Activated CD8-positive, alpha-beta memory T cell treated with anti-CD3 and anti-CD28 coated beads, Interleukin-2, amount 10 ng/mL, durations not matched to agents 7 days and 5 days (primary cell): ENCODE measurements around the gene CAMTA1. TPM values are rescaled to one million over a fixed set of nuclear protein-coding genes. Genes with fewer than 3 reads are reported as not detected.
"Not testable (repeated sequence)": the region's sequence is repeated elsewhere in the genome, so short reads cannot be mapped to it uniquely, and the experiment has no call there.

ENCODE experiments used
- ATAC-seq: fragments of 150-1000 bp; cut with Tn5 transposase; one replicate; pipeline ENCODE4 v1.10.0; 2021; ENCODE audit warnings: moderate library complexity
- CTCF ChIA-PET: fragments of 350-600 bp; sonication (Branson Sonifier 250); formaldehyde crosslinking; loops from one replicate; lab custom pipeline; 2021; ENCODE audit warnings: antibody characterized with exemption; lab: Charles Lee
- DNase-seq: peaks from one replicate; pipeline ENCODE4 v3.0.0-alpha.2; 2020
- H3K27ac Mint-ChIP-seq: one replicate; pipeline ENCODE4 v1.8.0; 2021; ENCODE audit warnings: mild to moderate bottlenecking, mixed read lengths
- H3K27me3 Mint-ChIP-seq: one replicate; pipeline ENCODE4 v1.8.0; 2021; ENCODE audit warnings: mixed read lengths
- H3K36me3 Mint-ChIP-seq: one replicate; pipeline ENCODE4 v1.8.0; 2021; ENCODE audit warnings: mild to moderate bottlenecking, mixed read lengths
- H3K4me1 Mint-ChIP-seq: one replicate; pipeline ENCODE4 v1.8.0; 2021; ENCODE audit warnings: mixed read lengths
- H3K4me3 Mint-ChIP-seq: one replicate; pipeline ENCODE4 v1.8.0; 2021; ENCODE audit warnings: mild to moderate bottlenecking, moderate library complexity, mixed read lengths
- H3K9me3 Mint-ChIP-seq: one replicate; pipeline ENCODE4 v1.8.0; 2022; ENCODE audit warnings: low read depth, mixed read lengths
- total RNA-seq, 2 experiments: library from RNA; stranded (reverse); gene quantifications; one replicate each; pipeline ENCODE4 v1.2.3, GENCODE V29; 2021

CAMTA1 gene
- total RNA-seq, 2 experiments from 2014 or later: 42.8 to 43.2 TPM

GRCh38 chr1:6915999-6916565, 130.8 kb downstream of the CAMTA1 start:
- Mint-ChIP-seq H3K27me3 (peaks cover 9% of the 10 kb centered on the region), H3K27ac (no peak overlapping the region), H3K4me3 (no peak overlapping the region), H3K36me3 (peaks cover 3% of the 10 kb centered on the region), H3K4me1 (peaks cover 6% of the 10 kb centered on the region), H3K9me3 (peaks cover 3% of the 10 kb centered on the region)
- CTCF ChIA-PET: interaction anchor here (1.1 kb wide), 1 partner anchor 154 kb away, joined by 3 read pairs; no protein-coding TSS in a partner anchor
- no peak for DNase-seq
- ATAC-seq: no peak

DNA sequence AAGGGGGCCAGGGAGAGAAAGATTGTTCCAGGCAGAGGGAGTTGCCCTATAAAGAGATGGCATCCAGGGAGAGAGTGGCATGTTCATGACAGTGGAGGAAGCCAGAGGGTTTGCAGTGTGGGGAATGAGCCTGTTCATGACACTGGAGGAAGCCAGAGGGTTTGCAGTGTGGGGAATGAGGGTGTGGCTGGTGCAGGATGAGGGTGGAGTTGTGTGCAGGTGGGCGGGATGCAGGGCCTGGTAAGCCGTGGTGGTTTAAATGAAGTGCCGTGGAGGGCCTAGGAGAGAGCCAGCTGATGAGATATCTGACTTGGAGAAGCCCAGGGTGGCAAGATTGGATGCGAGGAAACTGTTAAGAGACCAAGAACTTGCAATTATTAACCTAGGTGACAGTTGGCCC, 131.8 kb downstream of the CAMTA1 start:
- ATAC-seq: no peak
- Mint-ChIP-seq H3K4me3 (no peak overlapping the region), H3K36me3 (peaks cover 3% of the 10 kb centered on the region), H3K4me1 (peaks cover 5% of the 10 kb centered on the region), H3K27me3 (peaks cover 6% of the 10 kb centered on the region), H3K9me3 (peaks cover 3% of the 10 kb centered on the region), H3K27ac (no peak overlapping the region)
- no peak for DNase-seq
- CTCF ChIA-PET: interaction anchor here (1.1 kb wide), 1 partner anchor 153 kb away, joined by 3 read pairs; no protein-coding TSS in a partner anchor

GRCh38 chr1:6918186-6918924, 133.1 kb downstream of the CAMTA1 start:
- ATAC-seq: no peak
- H3K27ac Mint-ChIP-seq: no peak overlapping the region
- CTCF ChIA-PET: no interaction called here

GRCh38 chr1:6918925-6919511, 133.8 kb downstream of the CAMTA1 start:
- ATAC-seq (no peak), DNase-seq (no peak)
- no peak overlapping the region for H3K27ac Mint-ChIP-seq
- no peaks in the 10 kb centered on the region for H3K9me3 Mint-ChIP-seq
- peaks cover 5% of the 10 kb centered on the region for H3K27me3 Mint-ChIP-seq
- no peak overlapping the region for H3K4me3 Mint-ChIP-seq
- CTCF ChIA-PET: no interaction called here
- H3K36me3 Mint-ChIP-seq: no peaks in the 10 kb centered on the region
- peaks cover 5% of the 10 kb centered on the region for H3K4me1 Mint-ChIP-seq

More at GRCh38 chr1:6918186-6918924, 133.1 kb downstream of the CAMTA1 start:
- DNase-seq: no peak
- H3K4me3 Mint-ChIP-seq: no peak overlapping the region
- H3K27me3 Mint-ChIP-seq: peaks cover 9% of the 10 kb centered on the region
- H3K9me3 Mint-ChIP-seq: peaks cover 3% of the 10 kb centered on the region
- H3K4me1 Mint-ChIP-seq: peaks cover 5% of the 10 kb centered on the region
- peaks cover 3% of the 10 kb centered on the region for H3K36me3 Mint-ChIP-seq

GRCh38 chr1:6921506-6921905, 136.3 kb downstream of the CAMTA1 start:
- CTCF ChIA-PET: not testable (repeated sequence)

DNA sequence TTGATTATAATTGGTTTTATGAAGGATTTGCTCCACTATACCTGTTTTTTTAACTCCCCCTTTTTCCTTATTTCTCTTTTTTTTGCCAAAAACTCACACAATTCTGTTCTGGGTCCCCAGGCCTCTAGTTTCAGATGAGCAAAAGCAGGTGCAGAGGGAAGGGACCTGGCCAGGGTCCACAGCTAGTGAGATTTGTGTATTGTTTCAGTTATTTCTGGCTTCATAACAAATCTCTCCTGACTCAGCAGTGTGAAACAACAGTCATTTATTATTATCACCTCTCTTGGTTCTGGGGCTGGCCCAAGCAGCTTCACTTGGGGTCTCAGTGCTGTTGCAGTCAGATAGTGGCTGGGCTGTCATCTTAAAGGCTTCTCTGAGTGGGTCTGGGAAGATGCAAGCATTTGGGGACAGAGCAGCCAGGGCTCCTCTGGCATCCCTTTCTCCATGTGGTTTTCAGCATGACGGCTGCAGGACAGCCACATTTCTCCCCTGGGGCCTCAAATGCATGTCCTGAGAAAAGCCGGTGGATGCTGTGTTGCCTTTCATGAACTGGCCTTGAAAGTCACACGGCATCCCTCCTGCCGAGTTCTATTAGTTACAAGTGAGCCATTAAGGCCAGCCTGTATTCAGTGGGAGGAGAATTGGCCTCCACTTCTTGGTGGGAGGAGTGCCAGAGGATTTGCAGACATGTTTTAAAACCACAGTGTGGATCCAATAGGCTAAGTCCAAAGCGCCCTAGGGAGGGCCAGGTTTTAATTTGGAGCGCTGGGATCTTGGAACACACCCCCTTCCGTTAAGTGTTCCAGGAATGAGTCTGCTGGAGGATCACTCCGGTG, 137.1 kb downstream of the CAMTA1 start:
- CTCF ChIA-PET: no interaction called here
- DNase-seq (no peak), ATAC-seq (no peak)
- H3K27ac Mint-ChIP-seq: no peak overlapping the region
- H3K36me3 Mint-ChIP-seq: no peaks in the 10 kb centered on the region
- peaks cover 2% of the 10 kb centered on the region for H3K4me1 Mint-ChIP-seq
- H3K4me3 Mint-ChIP-seq: no peak overlapping the region
- no peaks in the 10 kb centered on the region for H3K9me3 Mint-ChIP-seq
- peaks cover 6% of the 10 kb centered on the region for H3K27me3 Mint-ChIP-seq

More at GRCh38 chr1:6921506-6921905, 136.3 kb downstream of the CAMTA1 start:
- DNase-seq, H3K27me3 Mint-ChIP-seq, H3K36me3 Mint-ChIP-seq, H3K9me3 Mint-ChIP-seq, H3K4me3 Mint-ChIP-seq, ATAC-seq, H3K27ac Mint-ChIP-seq, H3K4me1 Mint-ChIP-seq: not testable (repeated sequence)

- Mint-ChIP-seq H3K36me3 (no peaks in the 10 kb centered on the region), H3K9me3 (no peaks in the 10 kb centered on the region), H3K4me1 (peaks cover 2% of the 10 kb centered on the region), H3K4me3 (no peak overlapping the region), H3K27me3 (peaks cover 6% of the 10 kb centered on the region), H3K27ac (no peak overlapping the region)
- DNase-seq: no peak
- no peak for ATAC-seq
- CTCF ChIA-PET: no interaction called here
Observed at GRCh38 chr1:6923012-6923411, 137.8 kb downstream of the CAMTA1 start.

DNA sequence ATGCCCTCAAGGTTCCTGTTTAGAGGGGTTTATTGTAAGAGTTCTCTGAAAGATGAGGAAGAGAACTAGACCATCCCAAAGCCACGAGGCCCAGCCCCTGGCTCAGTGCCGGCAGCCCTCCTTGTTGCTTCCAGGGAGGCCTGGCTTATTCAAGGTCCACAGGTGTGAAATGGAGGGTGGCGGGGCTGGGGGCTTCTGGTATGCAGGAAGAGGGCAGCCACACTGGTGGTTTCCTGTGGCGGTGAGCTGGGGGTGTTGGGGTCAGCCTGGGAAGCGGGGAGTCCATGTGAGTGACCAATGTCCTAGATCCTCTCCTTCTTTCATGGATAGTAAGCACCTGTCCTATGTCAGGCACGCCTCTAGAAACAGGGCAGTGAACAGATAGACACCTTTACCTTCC, 138.2 kb downstream of the CAMTA1 start:
- peaks cover 7% of the 10 kb centered on the region for H3K27me3 Mint-ChIP-seq
- no peaks in the 10 kb centered on the region for H3K9me3 Mint-ChIP-seq
- peaks cover 2% of the 10 kb centered on the region for H3K4me1 Mint-ChIP-seq
- no peak overlapping the region for H3K27ac Mint-ChIP-seq
- no peak overlapping the region for H3K4me3 Mint-ChIP-seq
- no peaks in the 10 kb centered on the region for H3K36me3 Mint-ChIP-seq
- DNase-seq (no peak), ATAC-seq (no peak)
- CTCF ChIA-PET: no interaction called here

- Mint-ChIP-seq H3K36me3 (no peaks in the 10 kb centered on the region), H3K4me3 (no peak overlapping the region), H3K27me3 (peaks cover 10% of the 10 kb centered on the region), H3K9me3 (no peaks in the 10 kb centered on the region), H3K27ac (no peak overlapping the region), H3K4me1 (peaks cover under 1% of the 10 kb centered on the region)
- ATAC-seq: no peak
- no peak for DNase-seq
- CTCF ChIA-PET: no interaction called here
Observed at GRCh38 chr1:6923955-6924881, 139.0 kb downstream of the CAMTA1 start.

DNA sequence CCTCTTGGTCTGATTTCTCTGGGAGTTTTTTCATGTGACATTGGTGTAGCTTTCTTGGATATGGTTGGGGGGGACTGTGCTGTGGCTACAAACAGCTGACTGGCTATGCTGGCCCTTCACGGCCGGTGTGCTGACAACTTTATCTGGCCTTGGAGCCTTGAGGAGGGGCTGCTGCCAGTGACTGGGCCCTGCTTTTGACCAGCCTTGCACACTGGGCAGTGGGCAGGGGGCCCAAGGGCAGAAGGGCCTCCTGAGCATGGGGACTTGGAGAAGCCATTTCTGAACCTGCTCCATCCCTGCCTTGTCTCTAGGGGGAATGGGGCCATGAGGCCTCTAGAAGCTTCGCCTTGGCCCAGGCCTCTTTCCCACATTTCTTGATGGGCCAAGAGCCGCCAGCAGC, 139.6 kb downstream of the CAMTA1 start:
- CTCF ChIA-PET: no interaction called here

GRCh38 chr1:6927626-6928025, 142.4 kb downstream of the CAMTA1 start:
- H3K4me1 Mint-ChIP-seq: no peaks in the 10 kb centered on the region
- no peaks in the 10 kb centered on the region for H3K9me3 Mint-ChIP-seq
- no peak overlapping the region for H3K27ac Mint-ChIP-seq
- ATAC-seq (no peak), DNase-seq (no peak)
- peaks cover 13% of the 10 kb centered on the region for H3K27me3 Mint-ChIP-seq
- no peaks in the 10 kb centered on the region for H3K36me3 Mint-ChIP-seq
- CTCF ChIA-PET: no interaction called here
- no peak overlapping the region for H3K4me3 Mint-ChIP-seq

More for the DNA sequence above, 139.6 kb downstream of the CAMTA1 start:
- ATAC-seq (no peak), DNase-seq (no peak)
- Mint-ChIP-seq H3K4me3 (no peak overlapping the region), H3K27ac (no peak overlapping the region), H3K4me1 (no peaks in the 10 kb centered on the region), H3K36me3 (no peaks in the 10 kb centered on the region), H3K9me3 (no peaks in the 10 kb centered on the region), H3K27me3 (peaks cover 10% of the 10 kb centered on the region)

DNA sequence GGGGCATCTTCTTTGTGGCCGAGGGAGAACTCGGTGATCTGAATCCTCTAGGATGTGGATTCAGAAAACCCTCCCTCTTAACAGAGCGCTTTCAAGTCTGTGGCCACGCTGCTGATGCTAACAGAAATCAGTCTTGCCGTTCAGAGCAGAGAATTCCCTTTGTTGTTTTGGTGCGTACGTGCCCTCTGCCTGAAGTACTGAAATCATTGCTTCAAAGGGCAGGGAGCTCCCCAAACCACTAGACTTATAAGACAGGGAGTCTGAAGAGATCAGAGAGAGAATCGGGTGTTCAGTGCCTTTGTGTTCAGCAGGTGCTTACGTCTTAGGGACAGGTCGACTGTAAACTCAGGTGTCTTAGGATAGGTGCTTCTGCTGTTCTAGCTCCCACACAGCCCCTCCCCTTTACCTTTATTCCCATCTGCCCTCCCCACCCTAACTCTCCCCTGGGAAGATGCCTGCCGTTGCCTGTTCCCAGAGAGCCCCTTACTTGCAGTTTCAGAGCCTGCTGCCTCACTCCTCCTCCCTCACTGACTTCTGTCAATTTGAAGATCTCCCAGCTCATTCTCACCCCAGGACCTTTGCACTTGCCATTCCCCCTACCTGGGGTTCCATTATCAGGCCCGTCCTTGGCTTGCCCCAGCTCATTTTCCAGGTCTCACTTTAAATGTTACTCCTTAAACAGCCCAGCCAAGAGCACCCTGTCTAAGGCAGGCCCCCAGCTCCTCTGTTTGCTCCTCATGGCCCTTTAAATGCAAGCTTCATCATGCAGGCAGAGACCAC, 143.0 kb downstream of the CAMTA1 start:
- H3K36me3 Mint-ChIP-seq: no peaks in the 10 kb centered on the region
- CTCF ChIA-PET: interaction anchor here (0.6 kb wide), 1 partner anchor 206 kb away, joined by 3 read pairs; no protein-coding TSS in a partner anchor
- ATAC-seq (no peak), DNase-seq (no peak)
- H3K27ac Mint-ChIP-seq: no peak overlapping the region
- H3K9me3 Mint-ChIP-seq: no peaks in the 10 kb centered on the region
- H3K4me3 Mint-ChIP-seq: no peak overlapping the region
- peaks cover 11% of the 10 kb centered on the region for H3K27me3 Mint-ChIP-seq
- H3K4me1 Mint-ChIP-seq: no peaks in the 10 kb centered on the region
